Uterus (tissue), 2 donors: Measurements from ENCODE around the gene ABCB8.

Experiments used
- POLR2A ChIP-seq, 2 donors: fragments of 450-650 bp; IDR thresholded peaks; one replicate each; pipeline ENCODE4 v1.6.1; 2016; ENCODE audit warnings: antibody characterized with exemption in 2 of 2, mild to moderate bottlenecking in 1 of 2, moderate library complexity in 1 of 2
- TF ChIP-seq, protein P1 (sequence below), 4 experiments: fragments of 200-600 bp in 2 of 4; fragments of 450-650 bp in 2 of 4; sonication (generic) in 2 of 4; IDR thresholded peaks; one replicate each; pipeline ENCODE4 v1.5.1; 2016 to 2019; ENCODE audit warnings: antibody characterized with exemption in 4 of 4, mild to moderate bottlenecking in 2 of 4, moderate library complexity in 1 of 4

- TF ChIP-seq, protein P1, sequence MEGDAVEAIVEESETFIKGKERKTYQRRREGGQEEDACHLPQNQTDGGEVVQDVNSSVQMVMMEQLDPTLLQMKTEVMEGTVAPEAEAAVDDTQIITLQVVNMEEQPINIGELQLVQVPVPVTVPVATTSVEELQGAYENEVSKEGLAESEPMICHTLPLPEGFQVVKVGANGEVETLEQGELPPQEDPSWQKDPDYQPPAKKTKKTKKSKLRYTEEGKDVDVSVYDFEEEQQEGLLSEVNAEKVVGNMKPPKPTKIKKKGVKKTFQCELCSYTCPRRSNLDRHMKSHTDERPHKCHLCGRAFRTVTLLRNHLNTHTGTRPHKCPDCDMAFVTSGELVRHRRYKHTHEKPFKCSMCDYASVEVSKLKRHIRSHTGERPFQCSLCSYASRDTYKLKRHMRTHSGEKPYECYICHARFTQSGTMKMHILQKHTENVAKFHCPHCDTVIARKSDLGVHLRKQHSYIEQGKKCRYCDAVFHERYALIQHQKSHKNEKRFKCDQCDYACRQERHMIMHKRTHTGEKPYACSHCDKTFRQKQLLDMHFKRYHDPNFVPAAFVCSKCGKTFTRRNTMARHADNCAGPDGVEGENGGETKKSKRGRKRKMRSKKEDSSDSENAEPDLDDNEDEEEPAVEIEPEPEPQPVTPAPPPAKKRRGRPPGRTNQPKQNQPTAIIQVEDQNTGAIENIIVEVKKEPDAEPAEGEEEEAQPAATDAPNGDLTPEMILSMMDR (IDR thresholded peaks at IDR 0.05), result no peak
- no peak for TF ChIP-seq POLR2A (IDR thresholded peaks at IDR 0.05)
Measured at GRCh38 chr7:150983893-150984368, 44.3 kb upstream of the ABCB8 start.
